ENCODE data around the gene HCLS1.
"Not testable (repeated sequence)": the region's sequence is repeated elsewhere in the genome, so short reads cannot be mapped to it uniquely, and the experiment has no call there.

Gene HCLS1

GRCh38 chr3:121660356-121661171, at the start of gene HCLS1:
Gene HCLS1, minus strand, starts transcription at chr3:121660903. Its CDS starts 2,556 bp downstream, at chr3:121658347.
- no peak for DNase-seq

DNA sequence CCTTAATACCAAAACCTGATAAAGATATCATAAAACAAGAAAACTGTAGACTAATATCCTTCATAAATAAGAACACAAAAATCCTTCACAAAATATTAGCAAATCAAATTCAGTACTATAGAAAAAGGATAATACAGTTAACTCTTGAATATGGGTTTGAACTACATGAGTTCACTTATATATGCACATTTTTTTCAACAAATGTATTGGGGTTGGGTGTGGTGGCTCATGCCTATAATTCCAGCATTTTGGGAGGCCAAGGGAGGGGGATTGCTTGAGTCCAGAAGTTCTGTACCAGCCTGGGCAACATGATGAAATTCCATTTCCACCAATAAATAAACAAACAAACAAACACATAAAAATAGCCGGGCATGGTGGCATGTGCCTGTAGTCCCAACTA, 49.6 kb upstream of the HCLS1 start:
- DNase-seq, result no peak

- no peak for DNase-seq
Observed at GRCh38 chr3:121707531-121708273, 47.0 kb upstream of the HCLS1 start.

DNA sequence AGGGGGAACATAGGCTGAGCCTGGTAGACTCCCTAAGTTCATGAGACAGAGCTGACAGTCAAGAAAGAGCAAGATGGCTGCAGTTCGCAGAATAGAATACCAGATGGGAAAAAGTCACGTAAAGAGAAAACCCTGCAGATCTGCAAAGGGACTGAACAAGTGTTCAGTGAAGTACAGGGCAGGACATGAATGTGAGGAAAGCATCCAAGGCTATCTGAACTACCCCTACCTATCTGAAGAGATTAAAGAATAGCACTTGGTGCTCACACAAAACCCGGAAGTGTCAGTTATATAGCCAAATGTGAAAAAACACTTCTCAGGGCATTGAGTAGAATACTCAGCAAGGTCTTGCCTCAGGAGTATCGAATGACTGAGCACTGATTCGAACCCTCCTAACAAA, 44.8 kb upstream of the HCLS1 start:
- DNase-seq, result no peak

DNA sequence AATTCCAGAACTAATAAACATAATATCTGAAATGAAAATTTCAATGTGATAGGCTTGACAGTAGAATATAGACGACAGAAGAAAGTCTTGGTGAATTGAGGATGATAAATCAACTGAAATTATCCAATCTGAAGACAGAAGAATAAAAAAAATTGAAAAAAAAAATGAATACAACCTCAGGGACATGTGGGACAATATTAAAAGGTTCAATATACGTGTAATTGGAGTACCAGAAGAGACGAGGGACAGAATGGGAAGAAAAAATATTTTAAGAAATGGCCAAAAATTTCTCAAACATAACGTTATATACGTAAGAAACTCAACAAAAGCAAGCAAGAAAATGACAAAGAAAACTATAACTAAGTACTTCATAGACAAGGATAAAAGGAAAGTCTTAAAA, 43.3 kb upstream of the HCLS1 start:
- no peak for DNase-seq

DNA sequence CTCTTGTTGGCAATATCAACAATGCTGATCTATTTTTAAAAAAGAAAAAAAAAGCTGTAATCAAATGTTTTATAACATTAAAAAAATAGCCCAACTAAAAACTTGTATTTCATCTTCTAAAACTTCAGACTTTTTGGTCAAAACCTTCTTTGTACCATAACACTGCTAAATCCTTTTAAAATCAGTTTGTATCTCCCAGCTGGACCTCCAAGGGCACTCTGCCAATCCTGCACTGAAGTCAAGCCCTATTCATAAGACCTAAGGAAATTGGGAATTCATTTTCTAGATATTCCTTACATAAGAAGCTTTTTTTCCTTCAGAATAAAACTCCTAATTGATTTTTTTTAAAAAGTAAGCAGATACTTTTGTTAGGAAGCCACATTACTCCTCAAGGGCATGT, 38.2 kb upstream of the HCLS1 start:
- DNase-seq, result no peak

DNA sequence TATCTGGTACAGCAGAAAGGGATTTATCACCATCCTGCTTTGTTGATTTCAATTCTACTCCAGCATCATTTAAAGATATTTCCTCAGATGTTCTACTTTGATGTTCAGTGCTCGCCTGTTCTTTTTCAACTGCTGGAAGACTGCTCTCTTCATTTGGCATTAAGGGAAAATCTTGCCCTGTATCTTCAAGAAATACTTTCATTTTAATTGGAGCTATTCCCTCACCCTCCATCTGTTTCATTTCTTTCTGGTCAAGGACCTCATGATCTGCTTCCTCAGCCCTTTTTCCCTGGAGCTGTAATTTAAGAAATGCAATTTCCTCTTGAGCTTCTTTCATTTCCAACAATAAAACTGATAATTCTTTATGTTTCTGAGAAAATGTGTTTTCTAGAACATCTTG, 37.8 kb upstream of the HCLS1 start:
- DNase-seq, result no peak

DNA sequence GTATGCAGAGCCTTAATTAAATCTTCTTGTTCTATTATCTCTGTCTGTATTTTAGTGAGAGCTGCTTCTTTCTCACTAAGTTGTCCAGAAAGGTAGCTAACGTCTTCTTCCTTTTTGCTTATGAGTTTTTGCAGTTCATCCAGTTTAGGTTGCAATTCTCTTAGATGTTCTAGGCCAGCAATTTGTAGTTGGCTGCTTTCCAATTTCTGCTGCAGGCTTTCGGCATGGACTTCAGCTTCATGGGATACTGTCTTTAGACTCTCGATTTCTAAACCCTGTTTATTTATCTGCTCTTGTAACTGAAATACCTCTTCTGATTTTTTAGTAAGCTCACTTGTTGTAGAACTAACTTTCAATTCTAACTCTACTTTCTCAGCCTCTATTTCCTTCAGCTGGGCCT, 35.5 kb upstream of the HCLS1 start:
- no peak for DNase-seq

DNA sequence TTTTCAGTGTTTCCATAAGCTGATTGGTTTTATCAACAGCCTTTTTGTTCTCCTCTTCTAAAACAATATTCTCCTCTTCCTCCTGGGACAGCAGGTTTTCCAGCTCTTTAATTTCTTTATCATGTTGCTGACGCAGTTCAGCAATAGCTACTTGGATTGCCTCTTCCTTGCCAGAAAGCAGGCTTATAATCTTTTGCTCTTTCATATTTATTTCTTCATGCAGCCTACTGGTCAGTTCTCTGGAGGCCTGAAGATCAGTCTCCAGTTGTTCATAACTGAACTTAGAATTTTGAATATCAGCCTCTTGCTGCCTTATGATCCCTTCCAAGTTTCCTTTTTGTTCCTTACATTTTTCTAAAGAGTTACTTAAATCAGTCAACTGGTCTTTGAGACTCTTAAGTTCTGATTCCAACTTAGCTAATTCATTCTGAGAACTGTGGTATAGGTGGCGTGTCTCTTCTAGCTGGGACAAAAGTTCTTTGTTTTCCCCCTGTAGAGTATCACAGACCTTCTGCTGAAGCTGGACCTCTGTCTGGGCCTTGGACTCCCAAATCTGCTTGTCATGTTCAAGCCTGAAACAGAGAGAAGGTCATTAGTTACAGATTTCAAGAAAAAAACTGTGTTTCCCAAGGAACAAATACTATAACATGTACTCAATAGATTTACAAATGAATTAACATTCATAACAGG, 31.5 kb upstream of the HCLS1 start:
- DNase-seq, result no peak

GRCh38 chr3:121690777-121691405, 30.2 kb upstream of the HCLS1 start:
- no peak for DNase-seq

GRCh38 chr3:121688747-121689146, 28.0 kb upstream of the HCLS1 start:
- DNase-seq, result not testable (repeated sequence)

DNA sequence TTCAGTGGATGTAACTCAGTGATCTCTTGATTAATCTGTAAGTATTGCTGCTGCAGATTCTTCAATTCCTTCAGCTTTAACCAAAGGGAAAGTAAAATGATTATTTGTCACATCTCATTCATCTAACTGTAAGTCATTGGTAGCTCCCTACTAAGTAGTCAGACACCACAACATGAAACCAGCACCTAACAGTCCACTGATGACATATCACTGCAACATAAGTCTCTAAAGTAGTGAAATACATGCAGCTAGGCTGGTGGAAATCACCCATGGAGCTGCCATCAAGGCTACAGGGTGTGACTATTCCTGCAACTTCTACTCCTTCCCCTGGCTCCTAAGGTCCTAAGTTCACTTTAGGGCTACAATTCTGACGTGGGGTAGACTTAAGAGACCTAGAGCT, 21.1 kb upstream of the HCLS1 start:
- DNase-seq, result no peak

DNA sequence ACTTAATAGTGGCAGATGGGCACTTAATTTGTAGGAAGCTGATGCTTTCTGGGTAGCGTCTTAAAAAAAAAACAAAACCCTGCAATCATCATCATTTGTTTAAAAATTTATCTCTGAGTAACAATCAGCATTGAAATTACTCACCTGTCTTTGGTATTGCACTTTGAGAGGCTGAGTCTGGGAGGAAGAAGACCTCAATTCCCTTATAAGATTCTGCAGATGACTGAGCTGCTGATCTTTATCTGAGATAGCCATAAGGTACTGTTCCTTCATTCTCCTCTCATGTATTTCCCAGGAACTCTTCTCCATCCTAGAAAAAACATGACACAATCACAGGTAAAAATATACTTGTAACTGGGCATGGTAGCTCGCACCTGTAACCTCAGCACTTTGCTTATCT, 16.4 kb upstream of the HCLS1 start:
- no peak for DNase-seq

- no peak for DNase-seq
Observed at GRCh38 chr3:121670676-121671075, 10.0 kb upstream of the HCLS1 start.

DNA sequence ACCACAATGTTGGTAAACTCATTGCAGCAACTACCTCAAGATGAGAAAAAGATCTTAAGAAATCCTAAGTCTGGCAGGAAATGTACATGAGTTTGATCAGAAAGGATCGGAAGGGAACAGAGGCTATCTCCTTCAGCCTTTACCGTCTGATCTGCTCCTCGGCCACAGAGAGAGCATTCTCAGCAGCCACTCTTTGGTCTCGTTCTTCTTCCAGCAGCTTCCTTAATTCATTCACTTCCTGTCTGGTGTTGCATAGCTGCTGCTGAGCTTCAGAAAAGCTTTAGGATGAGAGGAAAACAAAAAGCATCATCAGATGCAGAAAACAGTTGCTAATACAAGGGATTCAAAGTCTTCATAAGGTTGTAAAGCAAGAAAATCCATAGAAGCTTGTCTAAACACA, 6.6 kb upstream of the HCLS1 start:
- no peak for DNase-seq

DNA sequence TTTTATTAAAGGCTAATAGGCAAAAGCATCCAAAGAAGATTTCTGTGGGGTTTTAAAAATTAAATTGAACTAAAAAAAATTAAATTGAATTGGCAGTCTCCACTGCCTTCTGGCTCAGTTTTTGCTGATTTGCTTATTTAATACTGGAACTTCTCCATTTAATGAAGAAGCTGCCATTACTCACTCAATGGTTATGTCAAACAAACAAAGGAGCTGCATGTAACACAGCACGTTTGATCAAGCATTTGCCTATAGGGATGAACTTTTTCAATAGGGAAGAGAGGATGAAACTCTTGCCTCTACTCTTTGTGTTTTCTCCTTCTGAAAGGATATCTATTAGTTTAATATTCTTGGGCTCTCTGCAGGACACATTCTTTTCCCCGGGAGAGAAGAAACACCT, 4.8 kb upstream of the HCLS1 start:
- no peak for DNase-seq

GRCh38 chr3:121663171-121663847, 2.6 kb upstream of the HCLS1 start:
- no peak for DNase-seq

DNA sequence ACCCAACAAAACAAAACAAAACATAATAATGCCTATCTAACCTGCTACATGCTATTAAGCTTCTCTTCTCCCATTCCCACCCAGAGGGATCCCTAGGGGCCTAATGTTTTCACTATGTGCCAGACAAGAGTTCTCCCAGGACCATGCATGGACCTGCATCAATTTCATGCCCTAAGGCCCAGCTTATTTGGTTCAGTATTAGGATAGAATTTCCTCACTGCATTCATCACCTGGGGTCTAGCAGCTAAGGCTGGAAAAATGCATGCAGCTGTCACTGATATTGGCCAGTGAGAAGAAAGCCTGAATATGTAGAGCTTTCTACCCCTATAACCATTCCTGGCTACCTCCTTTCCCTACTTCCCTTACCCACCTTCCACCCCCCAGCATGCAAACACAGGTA, 2.0 kb upstream of the HCLS1 start:
- no peak for DNase-seq

DNA sequence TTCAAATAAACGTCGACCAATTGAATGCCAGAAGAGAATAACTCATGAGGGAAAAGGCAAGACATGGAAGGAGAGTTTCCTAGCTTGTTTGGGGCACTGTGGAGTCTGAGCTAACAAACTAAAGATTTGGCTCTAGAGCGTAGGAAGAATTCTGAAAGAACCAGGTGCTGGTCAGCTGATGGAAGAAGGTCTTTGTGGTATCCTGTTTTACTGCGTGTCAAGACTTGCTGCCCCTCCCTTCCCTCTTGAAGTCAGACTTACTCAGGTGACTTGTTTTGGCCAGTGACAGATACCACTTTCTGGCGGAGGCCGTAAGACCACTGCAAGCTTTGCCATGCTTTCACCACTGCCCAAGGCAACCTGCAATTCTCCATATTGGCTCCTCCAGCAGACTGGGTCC, 673 bp upstream of the HCLS1 start:
- DNase-seq, result no peak

- DNase-seq, result no peak
Observed at GRCh38 chr3:121659586-121659985, 1.1 kb downstream of the HCLS1 start.

- DNase-seq, result no peak
Observed at GRCh38 chr3:121658716-121659435, 1.8 kb downstream of the HCLS1 start.
